ENCODE measurements around the gene SHISAL2A. TPM values are rescaled to one million over a fixed set of nuclear protein-coding genes. Genes with fewer than 3 reads are reported as not detected.

The SHISAL2A gene
- total RNA-seq, 1 donor from 2014 or later = not detected

- no peak for DNase-seq (ENCODE audit: low read depth in 2 of 2)
Observed at GRCh38 chr1:52615489-52616042, 17.4 kb upstream of the SHISAL2A start.

GRCh38 chr1:52621950-52622349, 11.0 kb upstream of the SHISAL2A start:
- DNase-seq (ENCODE audit: low read depth in 2 of 2) = no peak

- no peak for DNase-seq (ENCODE audit: low read depth in 2 of 2)
Observed at GRCh38 chr1:52623812-52624211, 9.2 kb upstream of the SHISAL2A start.

- no peak for DNase-seq (ENCODE audit: low read depth in 2 of 2)
Observed at GRCh38 chr1:52627028-52627427, 5.9 kb upstream of the SHISAL2A start.

- DNase-seq (ENCODE audit: low read depth in 2 of 2) = no peak
Observed at GRCh38 chr1:52628614-52629324, 4.2 kb upstream of the SHISAL2A start.

- peak in 1 of 2 donors; percentile 4 for DNase-seq (ENCODE audit: low read depth in 2 of 2)
Observed at GRCh38 chr1:52629325-52629643, 3.7 kb upstream of the SHISAL2A start.

- DNase-seq (ENCODE audit: low read depth in 2 of 2) = no peak
Observed at GRCh38 chr1:52629667-52630066, 3.3 kb upstream of the SHISAL2A start.

GRCh38 chr1:52631759-52632331, 1.1 kb upstream of the SHISAL2A start:
- DNase-seq (ENCODE audit: low read depth in 2 of 2) = no peak

GRCh38 chr1:52633291-52633754, 355 bp downstream of the SHISAL2A start:
- DNase-seq (ENCODE audit: low read depth in 2 of 2) = peak in 1 of 2 donors; percentile 19

- DNase-seq (ENCODE audit: low read depth in 2 of 2) = no peak
Observed at GRCh38 chr1:52634111-52634510, 1.1 kb downstream of the SHISAL2A start.

GRCh38 chr1:52635321-52636089, 2.5 kb downstream of the SHISAL2A start:
- no peak for DNase-seq (ENCODE audit: low read depth in 2 of 2)

GRCh38 chr1:52636721-52637695, 4.0 kb downstream of the SHISAL2A start:
- no peak for DNase-seq (ENCODE audit: low read depth in 2 of 2)

GRCh38 chr1:52637946-52638345, 5.0 kb downstream of the SHISAL2A start:
- DNase-seq (ENCODE audit: low read depth in 2 of 2) = no peak

- no peak for DNase-seq (ENCODE audit: low read depth in 2 of 2)
Observed at GRCh38 chr1:52640697-52641096, 7.7 kb downstream of the SHISAL2A start.

GRCh38 chr1:52641307-52641706, 8.3 kb downstream of the SHISAL2A start:
- DNase-seq (ENCODE audit: low read depth in 2 of 2) = no peak

GRCh38 chr1:52645261-52645660, 12.3 kb downstream of the SHISAL2A start:
- no peak for DNase-seq (ENCODE audit: low read depth in 2 of 2)

GRCh38 chr1:52651904-52652303, 18.9 kb downstream of the SHISAL2A start:
- no peak for DNase-seq (ENCODE audit: low read depth in 2 of 2)

GRCh38 chr1:52653207-52653849, 20.4 kb downstream of the SHISAL2A start:
- DNase-seq (ENCODE audit: low read depth in 2 of 2) = no peak

- DNase-seq (ENCODE audit: low read depth in 2 of 2) = no peak
Observed at GRCh38 chr1:52654063-52654462, 21.1 kb downstream of the SHISAL2A start.

- DNase-seq (ENCODE audit: low read depth in 2 of 2) = no peak
Observed at GRCh38 chr1:52657702-52658101, 24.7 kb downstream of the SHISAL2A start.

- no peak for DNase-seq (ENCODE audit: low read depth in 2 of 2)
Observed at GRCh38 chr1:52658795-52659194, 25.8 kb downstream of the SHISAL2A start.

All from lung microvascular endothelial cell (primary cell).